B cell (primary cell): ENCODE results near the gene C9orf43. TPM values are rescaled to one million over a fixed set of nuclear protein-coding genes. Genes with fewer than 3 reads are reported as not detected.

ENCODE experiments used
- ATAC-seq: fragments of 200-7000 bp; cut with Tn5 transposase; one replicate; pipeline ENCODE4 v1.10.0; 2021; ENCODE audit warnings: low read depth, mild to moderate bottlenecking, moderate number of reproducible peaks, moderate library complexity
- CTCF ChIA-PET: fragments of 350-600 bp; sonication (Branson Sonifier 250); formaldehyde crosslinking; loops from one replicate; lab custom pipeline; 2021; ENCODE audit warnings: antibody characterized with exemption, inconsistent platforms; lab: Charles Lee
- POLR2A ChIA-PET: fragments of 350-600 bp; sonication (Branson Sonifier 250); formaldehyde crosslinking; loops from one replicate; lab custom pipeline; 2021; ENCODE audit warnings: antibody characterized with exemption; lab: Charles Lee
- DNase-seq: peaks from one replicate; pipeline ENCODE4 v3.0.0; 2013
- H2AFZ ChIP-seq: 2 replicates; pipeline ENCODE4 v1.6.1; 2012; ENCODE audit warnings: mild to moderate bottlenecking, low read depth, low read length; ENCODE audit not compliant: insufficient read depth, poor library complexity, severe bottlenecking
- H3K27ac ChIP-seq, 2 donors: 1 replicate in 1 of 2; 2 replicates in 1 of 2; pipeline ENCODE4 v1.5.1; 2012 to 2013; ENCODE audit warnings: low read length in 2 of 2, mild to moderate bottlenecking in 2 of 2, moderate library complexity in 1 of 2
- H3K27me3 ChIP-seq, 4 experiments: fragments of 200-600 bp in 1 of 4; sonication (generic) in 1 of 4; replicated peaks in 1 of 4; 1 replicate in 2 of 4; 2 replicates in 2 of 4; pipeline versions ENCODE4 v1.6.1 to v1.7.0; 2013 to 2016; ENCODE audit warnings: low read length in 3 of 4, mild to moderate bottlenecking in 2 of 4, mixed read lengths in 1 of 4, moderate library complexity in 1 of 4; ENCODE audit not compliant: insufficient read depth in 4 of 4, control insufficient read depth in 3 of 4; ENCODE audit errors: control extremely low read depth in 1 of 4
- H3K36me3 ChIP-seq, 2 experiments: replicated peaks in 1 of 2; 1 replicate in 1 of 2; 2 replicates in 1 of 2; pipeline versions ENCODE4 v1.6.1 to v1.7.1; 2013; ENCODE audit warnings: low read length in 1 of 2; ENCODE audit not compliant: insufficient read depth in 2 of 2, control insufficient read depth in 1 of 2; ENCODE audit errors: control extremely low read depth in 1 of 2, extremely low read depth in 1 of 2
- H3K4me1 ChIP-seq, 2 donors: fragments of 200-600 bp in 1 of 2; sonication (generic) in 1 of 2; 1 replicate in 1 of 2; 2 replicates in 1 of 2; pipeline versions ENCODE4 v1.5.1 to v1.6.1; 2013 to 2017; ENCODE audit warnings: low read length in 2 of 2; ENCODE audit not compliant: control insufficient read depth in 2 of 2, insufficient read depth in 2 of 2
- H3K4me2 ChIP-seq: replicated peaks from 2 replicates; pipeline ENCODE3; 2012; ENCODE audit warnings: mild to moderate bottlenecking, low read depth, low read length; ENCODE audit not compliant: poor library complexity, severe bottlenecking
- H3K4me3 ChIP-seq, 5 experiments: fragments of 200-600 bp in 1 of 5; sonication (generic) in 1 of 5; 1 replicate in 3 of 5; 2 replicates in 2 of 5; pipeline versions ENCODE4 v1.5.1 to v1.7.0; 2011 to 2016; ENCODE audit warnings: low read length in 4 of 5, mild to moderate bottlenecking in 4 of 5, low read depth in 2 of 5, control low read depth in 1 of 5, moderate library complexity in 1 of 5; ENCODE audit not compliant: insufficient read depth in 1 of 5; ENCODE audit errors: control extremely low read depth in 1 of 5, extremely low read depth in 1 of 5
- H3K79me2 ChIP-seq: fragments of 200-600 bp; sonication (generic); one replicate; pipeline ENCODE4 v1.6.0; 2016; ENCODE audit warnings: low read length; ENCODE audit not compliant: control insufficient read depth, insufficient read depth
- H3K9ac ChIP-seq: fragments of 200-600 bp; sonication (generic); 2 replicates; pipeline ENCODE4 v1.6.1; 2017; ENCODE audit warnings: mild to moderate bottlenecking, low read length, moderate library complexity
- H3K9me3 ChIP-seq, 3 donors: one replicate each; pipeline versions ENCODE4 v1.6.1 to v1.7.1; 2013; ENCODE audit warnings: low read length in 2 of 3; ENCODE audit not compliant: control insufficient read depth in 2 of 3, insufficient read depth in 1 of 3; ENCODE audit errors: control extremely low read depth in 1 of 3
- H4K20me1 ChIP-seq: 2 replicates; pipeline ENCODE4 v1.6.0; 2012; ENCODE audit warnings: mild to moderate bottlenecking, low read length; ENCODE audit not compliant: insufficient read depth, control insufficient read depth, poor library complexity, severe bottlenecking
- H3K27ac Mint-ChIP-seq: one replicate; pipeline ENCODE4 v1.8.0; 2021; ENCODE audit warnings: mixed read lengths
- H3K27me3 Mint-ChIP-seq: one replicate; pipeline ENCODE4 v1.8.0; 2021; ENCODE audit warnings: mixed read lengths
- H3K4me1 Mint-ChIP-seq: one replicate; pipeline ENCODE4 v1.8.0; 2021; ENCODE audit warnings: mixed read lengths
- H3K4me3 Mint-ChIP-seq: one replicate; pipeline ENCODE4 v1.8.0; 2021; ENCODE audit warnings: mixed read lengths
- H3K9me3 Mint-ChIP-seq: one replicate; pipeline ENCODE4 v1.8.0; 2022; ENCODE audit warnings: mixed read lengths; ENCODE audit not compliant: insufficient read depth
- CTCF ChIP-seq: fragments of 200-600 bp; IDR thresholded peaks from one replicate; pipeline ENCODE4 v1.8.0; 2022; ENCODE audit warnings: antibody characterized with exemption, mild to moderate bottlenecking
- EZH2 ChIP-seq: IDR thresholded peaks from 2 replicates; pipeline ENCODE4 v1.6.1; 2012; ENCODE audit warnings: borderline replicate concordance, low read depth, mild to moderate bottlenecking, moderate library complexity, low read length; ENCODE audit not compliant: insufficient read depth, poor library complexity, severe bottlenecking
- WGBS: methylation state at CpG from one replicate; pipeline ENCODE4 v1.1.5; 2013; ENCODE audit warnings: missing lambda C conversion rate; ENCODE audit not compliant: insufficient coverage; 5-methylcytosine and 5-hydroxymethylcytosine counted together
- intact Hi-C: fragments of 100-400 bp; cut with micrococcal nuclease; formaldehyde crosslinking; loops from one replicate; pipeline ENCODE4 v1.10.0; 2022
- polyA plus RNA-seq: library from polyadenylated mRNA; depleted of rRNA; stranded (reverse); fragments of >200 nt; gene quantifications from 2 replicates; pipeline ENCODE4 v1.2.3, GENCODE V29; 2012
- total RNA-seq, 2 donors: library from RNA; stranded (reverse); fragments of 120-200 nt in 1 of 2; gene quantifications; 1 replicate in 1 of 2; 2 replicates in 1 of 2; pipeline versions ENCODE4 v1.2.3 to v1.2.4, GENCODE V29; 2013 to 2022

Gene C9orf43
- total and polyA plus RNA-seq, 2 donors (not counting 1 experiment from before 2014, with no cell fraction given): 0.57 to 1.7 TPM

DNA sequence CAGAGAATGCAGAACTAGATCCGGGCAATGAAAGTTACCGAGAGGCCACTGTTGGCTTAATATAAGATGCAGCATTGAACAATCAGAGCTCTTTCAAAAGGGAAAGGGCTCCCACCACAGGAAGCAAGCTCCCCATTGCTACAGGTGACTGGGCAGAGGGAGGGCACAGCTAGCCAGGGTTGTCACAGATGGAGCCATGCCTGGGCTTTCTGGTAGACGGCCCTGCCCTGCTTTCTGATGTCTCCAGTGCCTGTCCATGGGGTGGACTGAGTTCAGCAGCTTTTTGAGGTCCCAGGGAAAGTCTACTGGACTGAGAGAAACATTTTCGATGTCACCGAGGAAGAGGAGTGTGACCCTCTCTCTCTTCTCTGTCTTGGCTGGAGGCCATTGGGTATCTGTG lies 67.1 kb downstream of the C9orf43 start:
- no peak overlapping the region for H3K4me3 ChIP-seq
- no peaks in the 10 kb centered on the region for H4K20me1 ChIP-seq
- no peak overlapping the region for H2AFZ ChIP-seq
- no peaks in the 10 kb centered on the region for H3K79me2 ChIP-seq
- intact Hi-C loops: no loop called here
- ChIA-PET POLR2A (no interaction called here), CTCF (no interaction called here)
- 89% methylated on average over 4 of the region's 5 CpGs for WGBS
- H3K9ac ChIP-seq: no peak overlapping the region
- no peak overlapping the region for H3K4me2 ChIP-seq
- DNase-seq (no peak), ATAC-seq (no peak)
- H3K27ac ChIP-seq: no peak overlapping the region
- Mint-ChIP-seq H3K4me1 (no peaks in the 10 kb centered on the region), H3K9me3 (no peaks in the 10 kb centered on the region), H3K27me3 (peaks cover 19% of the 10 kb centered on the region), H3K27ac (no peak overlapping the region), H3K4me3 (no peak overlapping the region)
- no peaks in the 10 kb centered on the region for H3K9me3 ChIP-seq
- no peaks in the 10 kb centered on the region for H3K36me3 ChIP-seq
- no peak for TF ChIP-seq EZH2
- TF ChIP-seq CTCF: no peak
- no peaks in the 10 kb centered on the region for H3K27me3 ChIP-seq
- no peaks in the 10 kb centered on the region for H3K4me1 ChIP-seq

- no peak overlapping the region for H2AFZ ChIP-seq
- H4K20me1 ChIP-seq: no peaks in the 10 kb centered on the region
- POLR2A ChIA-PET: no interaction called here
- TF ChIP-seq EZH2 (no peak), CTCF (no peak)
- H3K9ac ChIP-seq: no peak overlapping the region
- no peaks in the 10 kb centered on the region for H3K36me3 ChIP-seq
- H3K27me3 ChIP-seq: no peaks in the 10 kb centered on the region
- no peak overlapping the region for H3K4me2 ChIP-seq
- DNase-seq: no peak
- H3K27me3 Mint-ChIP-seq: peaks cover 19% of the 10 kb centered on the region
- no peaks in the 10 kb centered on the region for H3K9me3 Mint-ChIP-seq
- no peaks in the 10 kb centered on the region for H3K9me3 ChIP-seq
- H3K4me1 ChIP-seq: no peaks in the 10 kb centered on the region
- no peak overlapping the region for H3K27ac Mint-ChIP-seq
- H3K4me3 Mint-ChIP-seq: no peak overlapping the region
- no peak overlapping the region for H3K27ac ChIP-seq
- no peaks in the 10 kb centered on the region for H3K79me2 ChIP-seq
- H3K4me3 ChIP-seq: no peak overlapping the region
- CTCF ChIA-PET: interaction anchor here (0.6 kb wide), 2 partner anchors 11 to 1867 kb away, joined by 3 to 4 read pairs; no protein-coding TSS in a partner anchor
- WGBS: 81% methylated on average over 6 of the region's 7 CpGs
- H3K4me1 Mint-ChIP-seq: no peaks in the 10 kb centered on the region
- ATAC-seq: no peak
- intact Hi-C loops: no loop called here
These were observed 68.7 kb downstream of the C9orf43 start for GRCh38 chr9:113479174-113479621.

Other genes starting within 250 kb of the C9orf43 start
- gene FKBP15, start 189.5 kb upstream of the C9orf43 start, total RNA-seq: 40.6 and 41.2 TPM in 2 replicates
- gene FKBP15, start 189.5 kb upstream of the C9orf43 start, polyA plus RNA-seq: 21.1 and 28.8 TPM in 2 replicates
- gene SLC31A1, start 189.2 kb upstream of the C9orf43 start, total RNA-seq: 3.2 and 3.5 TPM in 2 replicates
- gene SLC31A1, start 189.2 kb upstream of the C9orf43 start, polyA plus RNA-seq: 1.1 and 2.6 TPM in 2 replicates
- gene CDC26, start 135.2 kb upstream of the C9orf43 start, total RNA-seq: 28.9 and 32.9 TPM in 2 replicates
- gene CDC26, start 135.2 kb upstream of the C9orf43 start, polyA plus RNA-seq: 14.4 and 14.8 TPM in 2 replicates
- 28.2 and 30.8 TPM in 2 replicates for gene PRPF4, start 135.1 kb upstream of the C9orf43 start, total RNA-seq
- gene PRPF4, start 135.1 kb upstream of the C9orf43 start, polyA plus RNA-seq: 11.4 and 26.2 TPM in 2 replicates
- 0.39 TPM in 1 of 2 replicates, not detected in the other for gene RNF183, start 107.4 kb upstream of the C9orf43 start, total RNA-seq
- gene RNF183, start 107.4 kb upstream of the C9orf43 start, polyA plus RNA-seq: 0.04 and 0.58 TPM in 2 replicates
- gene WDR31, start 70.5 kb upstream of the C9orf43 start, total RNA-seq: 0.62 and 1.0 TPM in 2 replicates
- gene WDR31, start 70.5 kb upstream of the C9orf43 start, polyA plus RNA-seq: 0.17 and 0.36 TPM in 2 replicates
- gene BSPRY, start 61.2 kb upstream of the C9orf43 start, total RNA-seq: 0.58 and 0.59 TPM in 2 replicates
- 0.42 and 0.78 TPM in 2 replicates for gene BSPRY, start 61.2 kb upstream of the C9orf43 start, polyA plus RNA-seq
- 26.2 and 29.6 TPM in 2 replicates for gene HDHD3, start 33.8 kb upstream of the C9orf43 start, total RNA-seq
- gene HDHD3, start 33.8 kb upstream of the C9orf43 start, polyA plus RNA-seq: 22.7 and 36.3 TPM in 2 replicates
- gene ALAD, start 9.5 kb upstream of the C9orf43 start, total RNA-seq: 39.8 and 40.1 TPM in 2 replicates
- gene ALAD, start 9.5 kb upstream of the C9orf43 start, polyA plus RNA-seq: 14.7 and 22.0 TPM in 2 replicates
- 46.1 and 50.3 TPM in 2 replicates for gene POLE3, start 72 bp upstream of the C9orf43 start, total RNA-seq
- gene POLE3, start 72 bp upstream of the C9orf43 start, polyA plus RNA-seq: 60.7 and 97.8 TPM in 2 replicates
- gene RGS3, start 53.0 kb downstream of the C9orf43 start, total RNA-seq: 12.3 and 15.6 TPM in 2 replicates
- 5.1 and 12.0 TPM in 2 replicates for gene RGS3, start 53.0 kb downstream of the C9orf43 start, polyA plus RNA-seq